ENCODE measurements around the gene ELAC2. TPM values are rescaled to one million over a fixed set of nuclear protein-coding genes. Genes with fewer than 3 reads are reported as not detected.

Gene ELAC2
- total RNA-seq, 1 donor: 41.6 TPM

- TF ChIP-seq CTCF (IDR thresholded peaks at IDR 0.05; ENCODE audit: extremely low read depth, low read depth, low read length): peak; percentile 90
- Histone ChIP-seq H3K4me2 (ENCODE audit: insufficient read depth, low read length) (no peak overlapping the region), H4K20me1 (ENCODE audit: insufficient read depth, low read length) (no peaks in the 10 kb centered on the region), H3K4me1 (ENCODE audit: insufficient read depth, low read length) (no peaks in the 10 kb centered on the region), H3K79me2 (ENCODE audit: insufficient read depth, low read length) (no peaks in the 10 kb centered on the region), H2AFZ (ENCODE audit: low read length) (peak overlapping the region; percentile 81), H3K4me3 (ENCODE audit: insufficient read depth, low read length) (no peak overlapping the region), H3K9me3 (ENCODE audit: low read depth, low read length) (no peaks in the 10 kb centered on the region), H3K27me3 (ENCODE audit: insufficient read depth, low read length) (no peaks in the 10 kb centered on the region), H3K36me3 (ENCODE audit: insufficient read depth, low read length) (no peaks in the 10 kb centered on the region), H3K27ac (ENCODE audit: low read depth, low read length) (no peak overlapping the region)
- peak; percentile 84 for DNase-seq (ENCODE audit: insufficient read length, low spot score, missing footprints)
Observed at GRCh38 chr17:13030459-13031300, 12.9 kb upstream of the ELAC2 start.

- Histone ChIP-seq H3K27ac (ENCODE audit: low read depth, low read length) (no peak overlapping the region), H3K4me2 (ENCODE audit: insufficient read depth, low read length) (no peak overlapping the region)
Observed at GRCh38 chr17:13030056-13030455, 12.2 kb upstream of the ELAC2 start.

GRCh38 chr17:13029340-13029739 is 11.5 kb upstream of the ELAC2 start:
- H3K79me2 ChIP-seq (ENCODE audit: insufficient read depth, low read length): no peaks in the 10 kb centered on the region
- H3K27me3 ChIP-seq (ENCODE audit: insufficient read depth, low read length): no peaks in the 10 kb centered on the region
- H3K27ac ChIP-seq (ENCODE audit: low read depth, low read length): no peak overlapping the region
- no peak for DNase-seq (ENCODE audit: insufficient read length, low spot score, missing footprints)
- no peaks in the 10 kb centered on the region for H3K4me1 ChIP-seq (ENCODE audit: insufficient read depth, low read length)
- no peak overlapping the region for H3K4me3 ChIP-seq (ENCODE audit: insufficient read depth, low read length)
- no peak overlapping the region for H2AFZ ChIP-seq (ENCODE audit: low read length)
- H3K4me2 ChIP-seq (ENCODE audit: insufficient read depth, low read length): no peak overlapping the region
- H3K9me3 ChIP-seq (ENCODE audit: low read depth, low read length): no peaks in the 10 kb centered on the region
- no peaks in the 10 kb centered on the region for H3K36me3 ChIP-seq (ENCODE audit: insufficient read depth, low read length)
- no peaks in the 10 kb centered on the region for H4K20me1 ChIP-seq (ENCODE audit: insufficient read depth, low read length)
- TF ChIP-seq CTCF (IDR thresholded peaks at IDR 0.05; ENCODE audit: extremely low read depth, low read depth, low read length): no peak

More at GRCh38 chr17:13030056-13030455, 12.2 kb upstream of the ELAC2 start:
- no peaks in the 10 kb centered on the region for H3K36me3 ChIP-seq (ENCODE audit: insufficient read depth, low read length)
- H3K4me1 ChIP-seq (ENCODE audit: insufficient read depth, low read length): no peaks in the 10 kb centered on the region
- H3K9me3 ChIP-seq (ENCODE audit: low read depth, low read length): no peaks in the 10 kb centered on the region
- H3K79me2 ChIP-seq (ENCODE audit: insufficient read depth, low read length): no peaks in the 10 kb centered on the region
- no peak overlapping the region for H3K4me3 ChIP-seq (ENCODE audit: insufficient read depth, low read length)
- H3K27me3 ChIP-seq (ENCODE audit: insufficient read depth, low read length): no peaks in the 10 kb centered on the region
- TF ChIP-seq CTCF (IDR thresholded peaks at IDR 0.05; ENCODE audit: extremely low read depth, low read depth, low read length): no peak
- no peak overlapping the region for H2AFZ ChIP-seq (ENCODE audit: low read length)
- no peak for DNase-seq (ENCODE audit: insufficient read length, low spot score, missing footprints)
- H4K20me1 ChIP-seq (ENCODE audit: insufficient read depth, low read length): no peaks in the 10 kb centered on the region

GRCh38 chr17:13027246-13027645 is 9.4 kb upstream of the ELAC2 start:
- no peaks in the 10 kb centered on the region for H3K27me3 ChIP-seq (ENCODE audit: insufficient read depth, low read length)
- no peak for DNase-seq (ENCODE audit: insufficient read length, low spot score, missing footprints)
- H3K4me1 ChIP-seq (ENCODE audit: insufficient read depth, low read length): no peaks in the 10 kb centered on the region
- H3K9me3 ChIP-seq (ENCODE audit: low read depth, low read length): no peaks in the 10 kb centered on the region
- no peak overlapping the region for H3K4me2 ChIP-seq (ENCODE audit: insufficient read depth, low read length)
- no peak overlapping the region for H3K4me3 ChIP-seq (ENCODE audit: insufficient read depth, low read length)
- H2AFZ ChIP-seq (ENCODE audit: low read length): no peak overlapping the region
- H3K79me2 ChIP-seq (ENCODE audit: insufficient read depth, low read length): no peaks in the 10 kb centered on the region
- TF ChIP-seq CTCF (IDR thresholded peaks at IDR 0.05; ENCODE audit: extremely low read depth, low read depth, low read length): no peak
- no peak overlapping the region for H3K27ac ChIP-seq (ENCODE audit: low read depth, low read length)
- no peaks in the 10 kb centered on the region for H4K20me1 ChIP-seq (ENCODE audit: insufficient read depth, low read length)
- H3K36me3 ChIP-seq (ENCODE audit: insufficient read depth, low read length): no peaks in the 10 kb centered on the region

Data from osteoblast (primary cell).